A673 (cell line): ENCODE results near the gene TMEFF2.

Experiments
- EZH2 ChIP-seq: fragments of 200-600 bp; sonication (generic); IDR thresholded peaks from 2 replicates; pipeline ENCODE4 v1.6.1; 2017; ENCODE audit warnings: borderline replicate concordance, low read depth, mild to moderate bottlenecking, mixed read lengths, antibody characterized with exemption, low read length; ENCODE audit not compliant: poor library complexity, severe bottlenecking
- TF ChIP-seq, protein P1 (sequence below): fragments of 300-800, 200-600 bp; sonication (generic); conservative IDR thresholded peaks from 2 replicates; pipeline ENCODE4 v1.5.1; 2017; ENCODE audit warnings: low read depth, mild to moderate bottlenecking, antibody characterized with exemption, low read length, moderate library complexity, mixed read lengths

DNA sequence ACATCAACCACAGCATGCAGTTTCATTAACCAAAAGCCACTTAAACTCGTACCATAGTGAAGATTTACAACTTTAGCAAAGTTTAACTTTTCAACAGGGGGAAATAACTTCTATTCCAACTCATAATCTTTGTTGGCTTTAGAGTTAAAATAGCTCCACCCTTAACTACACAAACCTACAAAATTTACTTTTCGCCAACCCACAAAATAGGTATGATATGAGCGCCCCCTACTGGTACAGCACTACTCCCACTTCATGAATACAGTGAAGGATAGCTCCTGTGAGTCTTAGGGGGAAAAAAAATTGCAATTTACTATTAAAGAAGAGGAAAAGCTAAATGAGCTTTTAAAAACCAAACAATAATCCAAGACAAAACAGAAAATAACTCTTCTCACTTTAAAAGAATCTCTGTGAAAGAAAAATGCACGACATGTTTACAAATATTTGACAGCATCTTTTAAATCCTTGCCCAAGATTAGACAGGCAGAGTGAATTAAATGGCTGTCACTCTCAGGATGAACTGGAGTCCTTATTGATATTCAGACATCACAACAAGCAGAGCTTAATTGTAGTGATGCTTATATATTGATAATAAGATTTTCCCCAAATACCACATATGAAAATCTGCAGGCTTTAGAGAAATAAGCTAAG is 32.2 kb downstream of the TMEFF2 start:
- TF ChIP-seq, protein P1, sequence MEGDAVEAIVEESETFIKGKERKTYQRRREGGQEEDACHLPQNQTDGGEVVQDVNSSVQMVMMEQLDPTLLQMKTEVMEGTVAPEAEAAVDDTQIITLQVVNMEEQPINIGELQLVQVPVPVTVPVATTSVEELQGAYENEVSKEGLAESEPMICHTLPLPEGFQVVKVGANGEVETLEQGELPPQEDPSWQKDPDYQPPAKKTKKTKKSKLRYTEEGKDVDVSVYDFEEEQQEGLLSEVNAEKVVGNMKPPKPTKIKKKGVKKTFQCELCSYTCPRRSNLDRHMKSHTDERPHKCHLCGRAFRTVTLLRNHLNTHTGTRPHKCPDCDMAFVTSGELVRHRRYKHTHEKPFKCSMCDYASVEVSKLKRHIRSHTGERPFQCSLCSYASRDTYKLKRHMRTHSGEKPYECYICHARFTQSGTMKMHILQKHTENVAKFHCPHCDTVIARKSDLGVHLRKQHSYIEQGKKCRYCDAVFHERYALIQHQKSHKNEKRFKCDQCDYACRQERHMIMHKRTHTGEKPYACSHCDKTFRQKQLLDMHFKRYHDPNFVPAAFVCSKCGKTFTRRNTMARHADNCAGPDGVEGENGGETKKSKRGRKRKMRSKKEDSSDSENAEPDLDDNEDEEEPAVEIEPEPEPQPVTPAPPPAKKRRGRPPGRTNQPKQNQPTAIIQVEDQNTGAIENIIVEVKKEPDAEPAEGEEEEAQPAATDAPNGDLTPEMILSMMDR = peak; percentile 96
- TF ChIP-seq EZH2 = no peak
